ENCODE measurements around the gene CNTRL. TPM values are rescaled to one million over a fixed set of nuclear protein-coding genes. Genes with fewer than 3 reads are reported as not detected.

The CNTRL gene
- total RNA-seq, 1 experiment from 2014 or later = 44.9 TPM

DNA sequence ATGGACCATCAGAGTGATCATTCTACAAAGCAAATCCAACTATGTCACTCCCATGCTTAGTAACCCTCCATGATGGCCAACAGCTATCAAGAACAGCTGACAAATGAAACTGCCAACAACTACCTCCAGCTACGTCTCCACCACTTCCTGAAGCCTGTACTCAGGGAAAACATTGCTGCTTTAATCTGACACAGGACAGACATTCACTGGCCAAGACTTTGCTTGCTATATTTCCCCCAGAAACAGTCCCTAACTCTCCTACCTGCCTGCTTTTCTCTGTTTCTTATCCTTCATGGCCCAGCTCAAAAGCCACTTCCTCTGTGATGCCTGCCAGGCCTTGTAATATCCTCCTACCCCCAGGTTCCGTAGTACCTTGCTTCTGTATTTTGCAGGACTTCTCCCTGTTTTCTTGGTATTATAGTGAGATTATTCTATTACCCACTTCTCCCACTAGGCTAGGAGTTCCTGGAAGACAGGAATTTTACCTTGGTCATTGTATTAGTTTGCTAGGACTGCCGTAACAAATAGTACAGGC is 141.6 kb downstream of the CNTRL start:
- Histone ChIP-seq H4K20me1 (ENCODE audit: insufficient read depth) (no peaks in the 10 kb centered on the region), H3K9me3 (ENCODE audit: insufficient read depth, low read depth) (no peaks in the 10 kb centered on the region), H3K27ac (no peak overlapping the region), H3K9me2 (ENCODE audit: insufficient read depth) (no peaks in the 10 kb centered on the region), H3K4me2 (no peak overlapping the region), H3K36me3 (ENCODE audit: low read depth) (no peaks in the 10 kb centered on the region), H3K27me3 (ENCODE audit: insufficient read depth, low read depth) (no peaks in the 10 kb centered on the region), H3K4me3 (no peak overlapping the region), H3K79me2 (ENCODE audit: low read depth) (no peaks in the 10 kb centered on the region), H3F3A (ENCODE audit: insufficient read depth, low read depth) (no peaks in the 10 kb centered on the region), H3K4me1 (replicated peaks; ENCODE audit: insufficient read depth) (peaks cover 5% of the 10 kb centered on the region; the same call in 1 of the 2 replicates), H2AFZ (no peak overlapping the region)
- intact Hi-C loops (cut with micrococcal nuclease; ENCODE audit: unreplicated experiment) = no loop called here
- ChIA-PET CTCF (interaction anchor here (1.3 kb wide), 1 partner anchor 100 kb away, joined by 4 read pairs; no protein-coding TSS in a partner anchor), POLR2A (ENCODE audit: unreplicated experiment) (no interaction called here)
- no peak for TF ChIP-seq EZH2 (IDR thresholded peaks at IDR 0.05; ENCODE audit: low read depth)
- TF ChIP-seq, protein P1, sequence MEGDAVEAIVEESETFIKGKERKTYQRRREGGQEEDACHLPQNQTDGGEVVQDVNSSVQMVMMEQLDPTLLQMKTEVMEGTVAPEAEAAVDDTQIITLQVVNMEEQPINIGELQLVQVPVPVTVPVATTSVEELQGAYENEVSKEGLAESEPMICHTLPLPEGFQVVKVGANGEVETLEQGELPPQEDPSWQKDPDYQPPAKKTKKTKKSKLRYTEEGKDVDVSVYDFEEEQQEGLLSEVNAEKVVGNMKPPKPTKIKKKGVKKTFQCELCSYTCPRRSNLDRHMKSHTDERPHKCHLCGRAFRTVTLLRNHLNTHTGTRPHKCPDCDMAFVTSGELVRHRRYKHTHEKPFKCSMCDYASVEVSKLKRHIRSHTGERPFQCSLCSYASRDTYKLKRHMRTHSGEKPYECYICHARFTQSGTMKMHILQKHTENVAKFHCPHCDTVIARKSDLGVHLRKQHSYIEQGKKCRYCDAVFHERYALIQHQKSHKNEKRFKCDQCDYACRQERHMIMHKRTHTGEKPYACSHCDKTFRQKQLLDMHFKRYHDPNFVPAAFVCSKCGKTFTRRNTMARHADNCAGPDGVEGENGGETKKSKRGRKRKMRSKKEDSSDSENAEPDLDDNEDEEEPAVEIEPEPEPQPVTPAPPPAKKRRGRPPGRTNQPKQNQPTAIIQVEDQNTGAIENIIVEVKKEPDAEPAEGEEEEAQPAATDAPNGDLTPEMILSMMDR (conservative IDR thresholded peaks at IDR 0.05) = no peak
- DNase-seq = no peak
- no TSS peak for BruUV-seq (replicated peaks)

DNA sequence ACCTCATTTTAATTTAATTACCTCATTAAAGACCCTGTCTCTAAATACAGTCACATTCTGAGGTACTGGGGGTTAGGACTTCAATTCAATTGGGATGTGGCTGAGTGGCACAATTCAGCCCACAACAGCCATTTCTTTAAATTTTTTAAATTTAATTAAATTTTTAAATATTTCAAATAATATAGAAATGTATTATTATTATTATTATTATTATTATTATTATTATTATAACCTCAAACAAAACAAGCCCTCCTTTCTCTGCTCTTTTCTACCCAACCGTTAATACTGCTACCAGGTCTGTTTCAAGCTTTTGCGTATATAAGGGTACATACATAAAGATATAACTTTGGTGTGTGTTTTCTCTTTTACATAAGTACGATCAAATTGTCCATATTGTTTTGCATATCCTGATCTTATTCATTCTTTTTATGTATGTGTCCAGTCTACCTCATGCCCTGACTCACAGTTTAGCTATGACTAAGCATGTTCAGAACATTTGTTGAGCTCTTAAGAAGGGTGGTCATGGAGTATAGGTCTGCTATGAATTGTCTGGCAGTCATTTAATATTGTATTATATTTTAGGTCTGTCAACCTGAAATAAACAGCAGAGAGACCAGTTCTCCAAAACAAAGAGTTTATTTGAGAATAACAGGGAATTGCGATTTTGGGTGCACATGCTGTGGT is 143.0 kb downstream of the CNTRL start:
- no peak overlapping the region for H2AFZ ChIP-seq
- TF ChIP-seq, protein P1 (conservative IDR thresholded peaks at IDR 0.05) = no peak
- no peak for TF ChIP-seq EZH2 (IDR thresholded peaks at IDR 0.05; ENCODE audit: low read depth)
- peaks cover 5% of the 10 kb centered on the region; the same call in 1 of the 2 replicates for H3K4me1 ChIP-seq (replicated peaks; ENCODE audit: insufficient read depth)
- intact Hi-C loops (cut with micrococcal nuclease; ENCODE audit: unreplicated experiment) = no loop called here
- no TSS peak for BruUV-seq (replicated peaks)
- H3K9me2 ChIP-seq (ENCODE audit: insufficient read depth) = no peaks in the 10 kb centered on the region
- CTCF ChIA-PET = no interaction called here
- no peak overlapping the region for H3K4me3 ChIP-seq
- no peaks in the 10 kb centered on the region for H3F3A ChIP-seq (ENCODE audit: insufficient read depth, low read depth)
- no peaks in the 10 kb centered on the region for H3K36me3 ChIP-seq (ENCODE audit: low read depth)
- H3K27me3 ChIP-seq (ENCODE audit: insufficient read depth, low read depth) = no peaks in the 10 kb centered on the region
- POLR2A ChIA-PET (ENCODE audit: unreplicated experiment) = no interaction called here
- no peak overlapping the region for H3K27ac ChIP-seq
- no peaks in the 10 kb centered on the region for H3K79me2 ChIP-seq (ENCODE audit: low read depth)
- DNase-seq = no peak
- H3K9me3 ChIP-seq (ENCODE audit: insufficient read depth, low read depth) = no peaks in the 10 kb centered on the region
- no peak overlapping the region for H3K4me2 ChIP-seq
- no peaks in the 10 kb centered on the region for H4K20me1 ChIP-seq (ENCODE audit: insufficient read depth)

DNA sequence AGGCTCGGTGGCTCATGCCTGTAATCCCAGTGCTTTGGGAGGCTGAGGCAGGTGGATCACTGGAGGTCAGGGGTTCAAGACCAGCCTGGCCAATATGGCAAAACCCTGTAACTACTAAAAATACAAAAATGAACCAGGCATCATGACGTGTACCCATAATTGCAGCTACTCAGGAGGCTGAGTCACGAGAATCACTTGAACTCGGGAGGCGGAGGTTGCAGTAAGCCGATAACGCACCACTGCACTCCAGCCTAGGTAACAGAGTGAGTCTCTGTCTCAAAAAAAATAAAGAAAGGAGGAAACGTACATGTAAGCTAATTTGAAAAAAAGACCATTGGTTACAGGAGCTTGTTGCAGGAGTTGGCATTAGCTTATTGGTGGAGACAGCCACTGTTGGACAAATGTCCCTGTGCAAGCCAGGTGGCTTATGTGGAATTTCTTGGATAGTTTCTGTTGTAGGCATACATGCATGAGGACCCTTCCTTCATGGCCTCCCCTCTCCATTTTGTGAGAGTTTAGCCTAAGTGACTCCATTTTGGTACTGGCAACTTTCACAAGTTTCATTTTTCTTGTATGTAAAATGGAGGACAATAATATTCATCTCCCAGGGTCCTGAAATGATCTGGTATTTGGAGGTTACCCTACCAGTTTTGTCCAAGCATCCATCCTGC is 143.7 kb downstream of the CNTRL start:
- no peaks in the 10 kb centered on the region for H3K79me2 ChIP-seq (ENCODE audit: low read depth)
- H2AFZ ChIP-seq = no peak overlapping the region
- no peaks in the 10 kb centered on the region for H4K20me1 ChIP-seq (ENCODE audit: insufficient read depth)
- H3K27me3 ChIP-seq (ENCODE audit: insufficient read depth, low read depth) = no peaks in the 10 kb centered on the region
- TF ChIP-seq, protein P1 (conservative IDR thresholded peaks at IDR 0.05) = no peak
- no peak for TF ChIP-seq EZH2 (IDR thresholded peaks at IDR 0.05; ENCODE audit: low read depth)
- H3K9me3 ChIP-seq (ENCODE audit: insufficient read depth, low read depth) = no peaks in the 10 kb centered on the region
- no peak overlapping the region for H3K4me3 ChIP-seq
- no peak overlapping the region for H3K27ac ChIP-seq
- POLR2A ChIA-PET (ENCODE audit: unreplicated experiment) = no interaction called here
- H3K36me3 ChIP-seq (ENCODE audit: low read depth) = no peaks in the 10 kb centered on the region
- intact Hi-C loops (cut with micrococcal nuclease; ENCODE audit: unreplicated experiment) = no loop called here
- CTCF ChIA-PET = no interaction called here
- no peak overlapping the region for H3K4me2 ChIP-seq
- no TSS peak for BruUV-seq (replicated peaks)
- peaks cover 2% of the 10 kb centered on the region; the same call in 1 of the 2 replicates for H3K4me1 ChIP-seq (replicated peaks; ENCODE audit: insufficient read depth)
- DNase-seq = no peak
- no peaks in the 10 kb centered on the region for H3K9me2 ChIP-seq (ENCODE audit: insufficient read depth)
- no peaks in the 10 kb centered on the region for H3F3A ChIP-seq (ENCODE audit: insufficient read depth, low read depth)

Measured in PC-9 (cell line).